HUES6 (cell line): Measurements from ENCODE around the gene SLC17A5.

Source experiments
- H3K27ac ChIP-seq: 2 replicates; pipeline ENCODE4 v1.7.0; 2013; ENCODE audit warnings: low read depth, mild to moderate bottlenecking, low read length, inconsistent platforms
- H3K27me3 ChIP-seq: 2 replicates; pipeline ENCODE4 v1.6.1; 2013; ENCODE audit warnings: low read length; ENCODE audit not compliant: control insufficient read depth, insufficient read depth
- H3K36me3 ChIP-seq: 2 replicates; pipeline ENCODE4 v1.6.1; 2013; ENCODE audit warnings: low read length; ENCODE audit not compliant: control insufficient read depth, insufficient read depth
- H3K4me1 ChIP-seq: 2 replicates; pipeline ENCODE4 v1.6.1; 2013; ENCODE audit warnings: low read length; ENCODE audit not compliant: control insufficient read depth, insufficient read depth
- H3K4me3 ChIP-seq: 2 replicates; pipeline ENCODE4 v1.5.1; 2013; ENCODE audit warnings: low read depth, low read length
- H3K9ac ChIP-seq: one replicate; pipeline ENCODE4 v1.6.1; 2013; ENCODE audit warnings: mild to moderate bottlenecking, low read length
- H3K9me3 ChIP-seq: 2 replicates; pipeline ENCODE4 v1.6.1; 2013; ENCODE audit warnings: low read depth, low read length; ENCODE audit not compliant: control insufficient read depth, insufficient read depth

The SLC17A5 gene

DNA sequence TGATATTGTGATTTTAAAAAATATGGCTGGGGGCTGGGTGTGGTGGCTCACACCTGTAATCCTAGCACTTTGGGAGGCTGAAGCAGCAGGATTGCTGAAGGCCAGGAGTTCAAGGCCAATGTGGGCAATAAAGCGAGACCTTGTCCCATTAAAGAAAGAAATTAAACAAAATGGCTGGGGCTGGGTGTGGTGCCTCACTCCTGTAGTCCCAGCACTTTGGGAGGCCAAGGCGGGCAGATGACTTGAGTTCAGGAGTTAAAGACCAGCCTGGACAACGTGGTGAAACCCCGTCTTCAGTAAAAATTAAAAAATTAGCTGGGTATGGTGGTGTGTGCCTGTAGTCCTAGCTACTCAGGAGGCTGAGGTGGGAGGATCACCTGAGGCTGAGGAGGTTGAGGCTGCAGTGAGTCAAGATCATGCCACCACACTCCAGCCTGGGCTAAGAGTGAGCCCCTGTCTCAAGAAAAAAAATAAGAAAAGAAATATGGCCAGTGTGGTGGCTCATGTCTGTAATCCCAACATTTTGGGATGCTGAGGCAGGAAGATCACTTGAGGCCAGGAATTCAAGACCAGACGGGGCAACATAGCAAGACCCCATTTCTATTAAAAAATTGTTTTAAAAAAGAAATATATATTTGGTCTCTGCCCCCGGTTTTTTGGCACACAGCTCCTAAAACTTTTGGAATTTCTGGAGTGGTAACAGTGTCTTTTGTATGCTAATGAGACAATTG is 39.8 kb downstream of the SLC17A5 start:
- Histone ChIP-seq H3K4me1 (no peaks in the 10 kb centered on the region), H3K9me3 (no peaks in the 10 kb centered on the region), H3K9ac (no peak overlapping the region), H3K27me3 (no peaks in the 10 kb centered on the region), H3K27ac (no peak overlapping the region), H3K36me3 (peaks cover 10% of the 10 kb centered on the region; the same call in 1 of the 2 replicates), H3K4me3 (no peak overlapping the region)

DNA sequence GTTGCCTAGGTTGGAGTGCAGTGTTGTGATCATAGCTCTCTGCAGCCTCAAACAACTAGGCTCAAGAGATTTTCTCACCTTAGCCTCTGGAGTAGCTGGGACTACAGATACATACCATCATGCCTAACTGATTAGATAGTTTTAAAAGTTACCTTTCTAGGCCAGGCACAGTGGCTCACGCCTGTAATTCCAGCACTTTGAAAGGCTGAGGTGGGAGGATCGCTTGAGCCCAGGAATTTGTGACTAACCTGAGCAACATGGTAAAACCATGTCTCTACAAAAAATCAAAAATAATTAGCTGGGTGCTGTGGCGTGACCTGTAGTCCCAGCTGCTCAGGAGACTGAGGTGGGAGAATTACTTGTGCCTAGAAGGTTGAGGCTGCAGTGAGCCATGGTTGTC is 41.2 kb downstream of the SLC17A5 start:
- H3K9me3 ChIP-seq, result no peaks in the 10 kb centered on the region
- peaks cover 14% of the 10 kb centered on the region; the same call in 1 of the 2 replicates for H3K36me3 ChIP-seq
- H3K27ac ChIP-seq, result no peak overlapping the region
- H3K4me1 ChIP-seq, result no peaks in the 10 kb centered on the region
- no peak overlapping the region for H3K9ac ChIP-seq
- H3K27me3 ChIP-seq, result no peaks in the 10 kb centered on the region
- no peak overlapping the region for H3K4me3 ChIP-seq

DNA sequence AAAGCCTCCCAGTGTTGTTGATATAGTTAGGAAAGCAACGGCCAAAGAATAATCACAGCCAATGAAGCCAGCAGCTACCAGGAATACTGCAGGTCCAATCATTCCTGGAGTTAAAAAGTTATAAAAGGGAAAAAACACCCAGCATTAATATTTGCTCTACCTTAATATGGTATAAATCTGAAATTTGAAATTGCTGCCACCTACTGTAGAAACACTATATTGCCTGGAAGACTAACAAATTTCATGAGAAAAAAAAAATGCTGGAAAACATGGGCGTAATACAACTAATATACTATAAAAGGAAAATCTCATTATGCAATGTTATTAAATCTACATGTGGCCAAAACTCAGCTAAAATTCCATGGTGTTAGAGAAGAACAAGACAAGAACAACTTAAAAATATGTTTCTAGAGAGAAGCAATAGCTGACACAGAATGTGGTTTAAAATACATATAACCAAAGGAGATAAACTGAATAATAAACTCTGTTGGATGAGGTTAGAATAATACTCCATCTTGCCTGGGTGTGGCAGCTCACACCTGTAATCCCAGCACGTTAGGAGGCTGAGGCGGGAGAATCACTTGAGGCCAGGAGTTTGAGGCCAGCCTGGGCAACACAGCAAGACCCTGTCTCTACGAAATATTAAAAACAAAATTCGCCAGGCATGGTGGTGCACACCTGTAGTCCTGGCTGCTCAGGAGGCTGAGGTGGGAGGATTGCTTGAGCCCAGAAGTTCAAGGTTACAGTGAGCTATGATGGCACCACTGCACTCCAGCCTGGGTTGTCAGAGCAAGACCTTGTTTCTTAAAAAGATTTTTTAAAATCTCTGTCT is 43.1 kb downstream of the SLC17A5 start:
- Histone ChIP-seq H3K4me1 (no peaks in the 10 kb centered on the region), H3K27me3 (no peaks in the 10 kb centered on the region), H3K9ac (no peak overlapping the region), H3K27ac (no peak overlapping the region), H3K9me3 (no peaks in the 10 kb centered on the region), H3K36me3 (peaks cover 21% of the 10 kb centered on the region; the same call in 1 of the 2 replicates), H3K4me3 (no peak overlapping the region)

DNA sequence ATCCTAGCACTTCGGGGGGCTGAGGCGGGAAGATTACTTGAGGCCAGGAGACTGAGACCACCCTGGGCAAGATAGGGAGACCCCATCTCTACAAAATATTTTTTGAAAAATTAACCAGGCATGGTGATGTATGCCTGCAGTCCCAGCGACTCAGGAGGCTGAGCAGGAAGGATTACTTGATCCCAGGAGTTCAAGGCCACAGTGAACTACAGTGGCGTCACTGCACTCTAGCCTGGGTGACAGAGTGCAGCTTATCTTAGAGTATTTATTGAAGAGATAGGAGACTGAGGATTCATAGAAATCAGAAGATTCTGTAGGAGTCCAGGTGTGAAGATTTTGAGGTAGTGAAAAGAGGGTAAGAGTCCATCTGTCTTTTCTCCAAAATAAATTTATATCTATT is 45.0 kb downstream of the SLC17A5 start:
- Histone ChIP-seq H3K4me3 (no peak overlapping the region), H3K36me3 (peaks cover 19% of the 10 kb centered on the region; the same call in 1 of the 2 replicates), H3K9me3 (no peaks in the 10 kb centered on the region), H3K9ac (no peak overlapping the region), H3K27ac (no peak overlapping the region), H3K27me3 (no peaks in the 10 kb centered on the region), H3K4me1 (no peaks in the 10 kb centered on the region)

DNA sequence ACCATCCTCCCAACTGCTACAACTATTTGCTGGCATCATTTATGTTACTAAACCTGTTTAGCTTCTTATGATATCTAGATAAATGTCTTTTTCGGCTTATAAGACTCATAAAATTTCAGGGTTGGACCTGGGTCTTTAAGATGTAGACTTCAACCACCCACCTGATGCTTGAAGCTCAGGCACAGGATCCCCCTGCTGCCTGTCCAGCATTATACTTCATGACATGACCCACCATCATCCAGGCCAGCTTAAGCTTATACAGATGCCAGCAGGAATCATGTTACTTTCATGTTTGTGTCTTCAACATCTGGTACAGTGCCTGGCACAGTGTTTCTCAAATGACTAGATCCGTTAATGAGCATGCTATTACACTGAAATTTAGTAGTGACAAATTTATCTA is 47.4 kb downstream of the SLC17A5 start:
- Histone ChIP-seq H3K36me3 (peaks cover 19% of the 10 kb centered on the region; the same call in 1 of the 2 replicates), H3K4me3 (no peak overlapping the region), H3K27me3 (no peaks in the 10 kb centered on the region), H3K4me1 (no peaks in the 10 kb centered on the region), H3K9me3 (no peaks in the 10 kb centered on the region), H3K9ac (no peak overlapping the region), H3K27ac (no peak overlapping the region)

DNA sequence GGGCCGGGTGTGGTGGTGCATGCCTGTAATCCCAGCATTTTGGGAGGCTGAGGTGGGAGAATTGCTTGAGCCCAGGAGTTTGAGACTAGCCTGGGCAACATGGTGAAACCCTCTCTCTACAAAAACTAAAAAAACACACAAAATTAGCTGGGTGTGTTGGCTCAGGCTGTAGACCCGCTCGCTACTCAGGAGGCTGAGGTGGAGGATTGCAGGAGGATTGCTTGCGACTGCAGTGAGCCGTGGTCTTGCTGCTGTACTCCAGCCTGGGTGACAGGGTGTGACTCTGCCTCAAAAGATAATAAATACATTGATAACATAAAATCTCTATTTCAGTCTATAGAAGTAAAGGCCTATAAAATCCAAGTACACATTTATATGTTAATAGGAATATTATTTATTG is 49.3 kb downstream of the SLC17A5 start:
- H3K4me1 ChIP-seq, result no peaks in the 10 kb centered on the region
- H3K9ac ChIP-seq, result no peak overlapping the region
- H3K4me3 ChIP-seq, result no peak overlapping the region
- no peaks in the 10 kb centered on the region for H3K9me3 ChIP-seq
- peaks cover 18% of the 10 kb centered on the region for H3K36me3 ChIP-seq
- H3K27me3 ChIP-seq, result no peaks in the 10 kb centered on the region
- no peak overlapping the region for H3K27ac ChIP-seq

DNA sequence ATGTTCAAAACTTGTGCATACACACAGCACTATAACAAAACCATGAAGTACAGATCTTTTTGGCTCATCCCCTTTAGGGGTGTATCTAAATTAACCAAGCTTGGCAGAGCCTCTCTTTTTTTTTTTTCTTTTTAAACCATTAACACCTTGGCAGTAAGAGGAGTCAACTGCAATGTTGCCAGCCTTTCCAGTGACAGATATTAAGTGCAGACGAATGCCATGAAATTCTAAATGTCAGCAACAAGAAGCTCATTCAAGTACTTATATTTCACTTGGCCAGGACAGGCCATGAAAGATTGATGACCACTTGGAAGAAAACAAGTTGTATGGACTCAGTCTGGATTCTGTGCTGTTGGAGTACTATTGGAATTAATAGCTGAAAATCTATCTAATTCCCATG is 49.8 kb downstream of the SLC17A5 start:
- H3K27me3 ChIP-seq, result no peaks in the 10 kb centered on the region
- H3K9me3 ChIP-seq, result no peaks in the 10 kb centered on the region
- H3K36me3 ChIP-seq, result peaks cover 16% of the 10 kb centered on the region
- H3K9ac ChIP-seq, result no peak overlapping the region
- H3K4me1 ChIP-seq, result no peaks in the 10 kb centered on the region
- H3K27ac ChIP-seq, result no peak overlapping the region
- no peak overlapping the region for H3K4me3 ChIP-seq

DNA sequence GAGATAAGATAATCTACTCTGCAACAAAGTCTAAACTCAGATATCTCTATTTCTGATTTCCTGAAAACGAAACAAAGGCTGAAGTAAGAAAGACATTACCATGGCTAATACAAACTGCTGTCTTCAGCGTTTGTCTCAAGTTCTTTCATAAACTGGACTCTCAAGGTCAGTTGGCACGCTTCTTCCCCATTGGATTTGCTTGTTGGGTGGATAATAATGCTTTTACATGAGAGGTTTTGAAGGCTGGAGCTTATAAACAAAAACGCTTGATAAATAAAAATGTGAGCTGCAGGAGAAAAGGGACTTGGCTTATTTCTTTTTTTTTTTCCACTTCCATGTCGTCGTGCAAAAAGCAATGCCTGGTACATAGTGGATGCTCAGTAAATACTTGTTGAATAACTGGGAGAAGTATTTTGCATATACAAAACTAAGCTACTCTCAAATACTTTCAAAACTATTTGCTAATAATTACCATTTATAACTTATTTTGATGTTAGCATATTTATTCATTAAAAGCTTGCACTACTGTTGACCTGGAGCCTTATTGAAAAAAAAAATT is 67.3 kb downstream of the SLC17A5 start:
- Histone ChIP-seq H3K9me3 (0 out of 2 replicates have a peak, but pooled peaks cover 1% of the 10 kb centered on the region), H3K4me1 (peaks cover 18% of the 10 kb centered on the region), H3K27ac (peak overlapping the region; percentile 79), H3K4me3 (peak overlapping the region; percentile 12; the same call in 1 of the 2 replicates), H3K27me3 (no peaks in the 10 kb centered on the region), H3K9ac (peak overlapping the region; percentile 41), H3K36me3 (no peaks in the 10 kb centered on the region)

DNA sequence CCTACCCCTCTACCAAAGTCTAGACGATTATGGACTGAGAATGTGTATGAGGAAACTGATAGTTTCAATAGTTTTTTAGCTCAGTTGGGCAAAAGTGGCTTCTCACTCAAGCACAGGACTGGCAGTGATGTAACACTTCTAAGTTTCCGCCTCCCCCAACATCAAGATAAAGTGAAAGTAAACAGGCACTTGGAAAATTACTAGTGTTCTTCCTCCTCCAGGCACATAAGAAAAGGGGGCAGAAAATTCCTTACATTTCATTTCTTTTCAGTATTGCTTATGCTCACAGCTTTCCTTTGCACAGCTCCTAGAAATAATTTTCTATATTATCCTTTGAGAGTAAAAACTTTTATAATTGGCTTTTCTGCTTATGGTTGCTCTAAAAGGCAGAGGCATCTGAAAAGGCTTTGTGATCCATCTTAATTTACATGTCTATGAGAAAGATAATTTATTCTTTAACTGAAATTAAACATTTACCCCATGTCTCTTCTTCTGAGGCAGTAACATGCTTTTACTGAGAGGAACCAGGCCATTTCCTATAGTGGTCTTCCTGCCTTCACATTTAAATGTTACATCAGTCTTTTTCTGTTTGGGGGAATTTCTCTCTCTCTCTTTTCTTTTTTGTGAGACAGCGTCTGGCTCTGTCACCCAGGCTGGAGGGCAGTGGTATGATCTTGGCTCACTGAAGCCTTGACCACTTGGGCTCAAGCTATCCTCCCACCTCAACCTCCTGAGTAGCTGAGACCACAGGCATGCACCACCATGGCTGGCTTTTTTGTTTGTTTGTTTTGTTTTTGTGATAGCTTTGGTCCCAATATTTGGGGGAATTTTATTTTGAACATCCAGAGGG is 68.0 kb downstream of the SLC17A5 start:
- Histone ChIP-seq H3K9ac (peak overlapping the region; percentile 41), H3K4me3 (peak overlapping the region; percentile 12; the same call in 1 of the 2 replicates), H3K27me3 (no peaks in the 10 kb centered on the region), H3K27ac (peak overlapping the region; percentile 79), H3K9me3 (0 out of 2 replicates have a peak, but pooled peaks cover 2% of the 10 kb centered on the region), H3K36me3 (no peaks in the 10 kb centered on the region), H3K4me1 (peaks cover 22% of the 10 kb centered on the region)

DNA sequence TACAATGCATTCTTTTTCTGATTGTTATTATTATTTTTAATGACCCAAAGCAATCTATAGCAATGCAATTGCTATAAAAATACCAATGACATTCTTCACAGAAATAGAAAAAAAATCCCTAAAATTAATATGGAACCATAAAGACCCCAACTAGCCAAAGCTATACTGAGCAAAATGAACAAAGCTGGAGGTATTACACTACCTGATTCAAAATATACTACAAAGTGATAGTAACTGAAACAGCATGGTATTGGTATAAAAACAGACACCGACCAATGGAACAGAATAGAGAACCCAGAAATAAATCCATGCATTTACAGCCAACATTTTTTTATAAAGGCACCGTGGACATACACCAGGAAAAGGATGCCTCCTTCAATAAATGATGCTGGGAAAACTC is 72.5 kb downstream of the SLC17A5 start:
- Histone ChIP-seq H3K9me3 (0 out of 2 replicates have a peak, but pooled peaks cover 2% of the 10 kb centered on the region), H3K4me3 (no peak overlapping the region; the same call in 1 of the 2 replicates), H3K4me1 (peaks cover 45% of the 10 kb centered on the region)

More for the DNA sequence above, 72.5 kb downstream of the SLC17A5 start:
- peak overlapping the region; percentile 95 for H3K9ac ChIP-seq
- peak overlapping the region; percentile 100 for H3K27ac ChIP-seq
- no peaks in the 10 kb centered on the region for H3K36me3 ChIP-seq
- H3K27me3 ChIP-seq, result no peaks in the 10 kb centered on the region
